ENCODE measurements around the gene TLR7. TPM values are rescaled to one million over a fixed set of nuclear protein-coding genes. Genes with fewer than 3 reads are reported as not detected.

The TLR7 gene
- total RNA-seq, 1 donor from 2014 or later = not detected

GRCh38 chrX:12911122-12911470 is 44.2 kb downstream of the TLR7 start:
- no peak overlapping the region for H3K27ac Mint-ChIP-seq (ENCODE audit: unreplicated experiment)
- TF ChIP-seq CTCF (IDR thresholded peaks at IDR 0.05) = no peak
- H3K4me1 Mint-ChIP-seq (ENCODE audit: unreplicated experiment) = no peaks in the 10 kb centered on the region
- peaks cover 4% of the 10 kb centered on the region for H3K9me3 Mint-ChIP-seq (ENCODE audit: unreplicated experiment)
- H3K36me3 Mint-ChIP-seq (ENCODE audit: unreplicated experiment) = no peaks in the 10 kb centered on the region
- DNase-seq (ENCODE audit: extremely low spot score, unreplicated experiment) = no peak
- H3K4me3 Mint-ChIP-seq (ENCODE audit: unreplicated experiment) = no peak overlapping the region
- H3K27me3 Mint-ChIP-seq (ENCODE audit: unreplicated experiment) = peaks cover 8% of the 10 kb centered on the region

- peaks cover 8% of the 10 kb centered on the region for H3K27me3 Mint-ChIP-seq (ENCODE audit: unreplicated experiment)
- H3K4me1 Mint-ChIP-seq (ENCODE audit: unreplicated experiment) = no peaks in the 10 kb centered on the region
- H3K36me3 Mint-ChIP-seq (ENCODE audit: unreplicated experiment) = no peaks in the 10 kb centered on the region
- peaks cover 4% of the 10 kb centered on the region for H3K9me3 Mint-ChIP-seq (ENCODE audit: unreplicated experiment)
- no peak for TF ChIP-seq CTCF (IDR thresholded peaks at IDR 0.05)
- H3K27ac Mint-ChIP-seq (ENCODE audit: unreplicated experiment) = no peak overlapping the region
- DNase-seq (ENCODE audit: extremely low spot score, unreplicated experiment) = no peak
- H3K4me3 Mint-ChIP-seq (ENCODE audit: unreplicated experiment) = no peak overlapping the region
These were observed 46.1 kb downstream of the TLR7 start for GRCh38 chrX:12912791-12913482.

- peaks cover 4% of the 10 kb centered on the region for H3K9me3 Mint-ChIP-seq (ENCODE audit: unreplicated experiment)
- H3K4me3 Mint-ChIP-seq (ENCODE audit: unreplicated experiment) = no peak overlapping the region
- no peaks in the 10 kb centered on the region for H3K36me3 Mint-ChIP-seq (ENCODE audit: unreplicated experiment)
- H3K4me1 Mint-ChIP-seq (ENCODE audit: unreplicated experiment) = no peaks in the 10 kb centered on the region
- H3K27me3 Mint-ChIP-seq (ENCODE audit: unreplicated experiment) = peaks cover 18% of the 10 kb centered on the region
- H3K27ac Mint-ChIP-seq (ENCODE audit: unreplicated experiment) = no peak overlapping the region
- DNase-seq (ENCODE audit: extremely low spot score, unreplicated experiment) = no peak
- no peak for TF ChIP-seq CTCF (IDR thresholded peaks at IDR 0.05)
These were observed 50.9 kb downstream of the TLR7 start for GRCh38 chrX:12917753-12918152.

GRCh38 chrX:12919051-12919450 is 52.2 kb downstream of the TLR7 start:
- no peaks in the 10 kb centered on the region for H3K4me1 Mint-ChIP-seq (ENCODE audit: unreplicated experiment)
- H3K27me3 Mint-ChIP-seq (ENCODE audit: unreplicated experiment) = peaks cover 18% of the 10 kb centered on the region
- H3K27ac Mint-ChIP-seq (ENCODE audit: unreplicated experiment) = no peak overlapping the region
- no peak for TF ChIP-seq CTCF (IDR thresholded peaks at IDR 0.05)
- no peak for DNase-seq (ENCODE audit: extremely low spot score, unreplicated experiment)
- H3K4me3 Mint-ChIP-seq (ENCODE audit: unreplicated experiment) = no peak overlapping the region
- peaks cover 4% of the 10 kb centered on the region for H3K9me3 Mint-ChIP-seq (ENCODE audit: unreplicated experiment)
- no peaks in the 10 kb centered on the region for H3K36me3 Mint-ChIP-seq (ENCODE audit: unreplicated experiment)

GRCh38 chrX:12919620-12920019 is 52.7 kb downstream of the TLR7 start:
- Mint-ChIP-seq H3K4me3 (ENCODE audit: unreplicated experiment) (no peak overlapping the region), H3K36me3 (ENCODE audit: unreplicated experiment) (no peaks in the 10 kb centered on the region), H3K27me3 (ENCODE audit: unreplicated experiment) (peaks cover 17% of the 10 kb centered on the region), H3K9me3 (ENCODE audit: unreplicated experiment) (peaks cover under 1% of the 10 kb centered on the region), H3K4me1 (ENCODE audit: unreplicated experiment) (no peaks in the 10 kb centered on the region), H3K27ac (ENCODE audit: unreplicated experiment) (no peak overlapping the region)
- no peak for DNase-seq (ENCODE audit: extremely low spot score, unreplicated experiment)
- TF ChIP-seq CTCF (IDR thresholded peaks at IDR 0.05) = no peak

All from osteocyte (in vitro differentiated cells).